ENCODE measurements around the gene MIX23.
A peak's percentile ranks its signal among the peaks of the same experiment; 100 is the strongest.

MIX23 gene

DNA sequence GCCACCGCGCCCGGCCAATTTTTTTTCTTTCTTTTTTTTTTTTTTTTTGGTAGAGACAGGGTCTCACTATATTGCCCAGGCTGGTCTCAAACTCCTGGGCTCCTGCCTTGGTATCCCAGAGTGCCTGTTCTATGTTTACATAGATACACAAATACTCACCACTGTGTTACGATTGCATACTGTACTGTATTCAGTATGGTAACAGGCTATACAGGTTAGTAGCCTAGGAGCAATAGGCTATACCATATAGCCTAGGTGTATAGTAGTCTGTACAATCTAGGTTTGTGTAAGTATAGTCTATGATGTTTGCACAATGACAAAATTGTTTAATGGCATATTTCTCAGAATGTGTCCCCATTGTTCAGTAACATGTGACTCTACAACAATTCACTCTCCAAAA is 31.4 kb downstream of the MIX23 start:
- TF ChIP-seq, protein P1, sequence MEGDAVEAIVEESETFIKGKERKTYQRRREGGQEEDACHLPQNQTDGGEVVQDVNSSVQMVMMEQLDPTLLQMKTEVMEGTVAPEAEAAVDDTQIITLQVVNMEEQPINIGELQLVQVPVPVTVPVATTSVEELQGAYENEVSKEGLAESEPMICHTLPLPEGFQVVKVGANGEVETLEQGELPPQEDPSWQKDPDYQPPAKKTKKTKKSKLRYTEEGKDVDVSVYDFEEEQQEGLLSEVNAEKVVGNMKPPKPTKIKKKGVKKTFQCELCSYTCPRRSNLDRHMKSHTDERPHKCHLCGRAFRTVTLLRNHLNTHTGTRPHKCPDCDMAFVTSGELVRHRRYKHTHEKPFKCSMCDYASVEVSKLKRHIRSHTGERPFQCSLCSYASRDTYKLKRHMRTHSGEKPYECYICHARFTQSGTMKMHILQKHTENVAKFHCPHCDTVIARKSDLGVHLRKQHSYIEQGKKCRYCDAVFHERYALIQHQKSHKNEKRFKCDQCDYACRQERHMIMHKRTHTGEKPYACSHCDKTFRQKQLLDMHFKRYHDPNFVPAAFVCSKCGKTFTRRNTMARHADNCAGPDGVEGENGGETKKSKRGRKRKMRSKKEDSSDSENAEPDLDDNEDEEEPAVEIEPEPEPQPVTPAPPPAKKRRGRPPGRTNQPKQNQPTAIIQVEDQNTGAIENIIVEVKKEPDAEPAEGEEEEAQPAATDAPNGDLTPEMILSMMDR (IDR thresholded peaks at IDR 0.05; ENCODE audit: low read depth, low read length), result no peak
- no peak for DNase-seq (ENCODE audit: extremely low read depth, low read depth)

DNA sequence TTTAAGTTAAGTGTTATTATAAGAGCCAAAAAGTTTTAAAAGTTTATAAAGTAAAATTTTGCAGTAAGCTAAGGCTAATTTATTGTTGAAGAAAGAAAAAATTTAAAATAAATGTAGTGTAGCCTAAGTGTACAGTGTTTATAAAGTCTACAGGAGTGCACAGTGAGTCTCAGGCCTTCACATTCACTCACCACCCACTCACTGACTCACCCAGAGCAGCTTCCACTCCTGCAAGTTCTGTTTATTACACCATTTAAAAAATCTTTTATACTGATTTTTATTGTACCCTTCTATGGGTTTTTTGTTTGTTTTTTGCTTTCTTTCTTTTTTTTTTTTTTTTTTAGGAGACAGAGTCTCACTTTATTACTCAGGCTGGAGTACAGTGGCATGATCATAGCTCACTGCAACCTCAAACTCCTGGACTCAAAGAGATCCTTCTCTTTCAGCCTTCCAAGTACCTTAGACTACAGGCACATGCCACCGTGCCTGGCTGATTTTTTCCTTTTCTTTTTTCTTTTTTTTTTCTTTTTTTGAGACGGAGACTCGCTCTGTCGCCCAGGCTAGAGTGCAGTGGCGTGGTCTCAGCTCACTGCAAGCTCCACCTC is 32.1 kb downstream of the MIX23 start:
- TF ChIP-seq, protein P1 (IDR thresholded peaks at IDR 0.05; ENCODE audit: low read depth, low read length), result no peak
- DNase-seq (ENCODE audit: extremely low read depth, low read depth), result peak; percentile 4

DNA sequence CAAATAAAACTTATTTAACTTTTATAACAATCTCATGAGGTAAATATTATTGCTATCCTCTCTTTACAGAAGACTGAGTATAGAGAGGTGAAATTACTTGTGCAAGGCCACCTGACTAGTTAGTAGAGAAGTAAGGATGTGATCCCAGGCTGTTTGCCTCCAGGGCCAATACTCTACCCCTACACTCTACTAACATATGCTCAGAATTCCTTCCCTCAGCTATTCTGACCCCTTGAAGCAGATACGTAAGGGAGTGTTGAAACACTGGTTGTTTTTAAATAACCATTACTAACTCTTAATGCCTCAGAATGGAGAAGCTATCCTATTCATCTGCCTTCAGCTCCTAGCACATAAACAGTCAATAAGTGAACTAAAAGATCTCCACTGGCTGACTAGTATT is 33.9 kb downstream of the MIX23 start:
- no peak for DNase-seq (ENCODE audit: extremely low read depth, low read depth)
- TF ChIP-seq, protein P1 (IDR thresholded peaks at IDR 0.05; ENCODE audit: low read depth, low read length), result no peak

DNA sequence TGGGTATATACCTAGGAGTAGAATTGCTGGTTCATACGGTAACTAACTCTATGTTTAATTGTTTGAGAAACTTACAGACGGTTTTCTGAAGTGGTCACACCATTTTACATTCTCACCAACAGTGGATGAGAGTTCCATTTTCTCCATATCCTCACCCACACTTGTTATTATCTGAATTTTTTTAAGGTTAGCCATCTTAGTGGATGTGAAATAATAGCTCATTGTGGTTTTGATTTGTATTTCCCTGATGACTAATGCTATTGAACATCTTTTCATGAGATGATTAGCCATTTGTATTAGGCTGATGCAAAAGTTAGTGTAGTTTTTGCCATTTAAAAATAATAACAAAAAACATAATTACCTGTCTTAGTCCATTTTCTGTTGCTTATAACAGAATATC is 39.4 kb downstream of the MIX23 start:
- DNase-seq (ENCODE audit: extremely low read depth, low read depth), result no peak
- TF ChIP-seq, protein P1 (IDR thresholded peaks at IDR 0.05; ENCODE audit: low read depth, low read length), result no peak

DNA sequence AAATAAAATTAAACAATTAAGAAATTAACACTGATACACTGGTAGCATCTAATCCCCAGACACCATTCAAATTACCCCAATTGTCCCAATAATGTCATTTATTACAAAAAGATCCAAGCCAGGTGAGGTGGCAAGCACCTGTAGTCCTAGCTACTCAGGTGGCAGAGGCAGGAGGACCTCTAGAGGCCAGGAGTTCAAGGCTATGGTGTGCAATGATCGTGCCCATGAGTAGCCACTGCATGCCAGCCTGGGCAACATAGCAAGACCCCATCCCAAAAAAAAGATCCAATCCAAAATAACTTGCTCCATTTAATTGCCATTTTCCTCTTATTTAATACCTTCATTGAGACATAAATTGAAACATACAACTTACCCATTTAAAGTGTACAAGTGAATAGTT is 40.2 kb downstream of the MIX23 start:
- DNase-seq (ENCODE audit: extremely low read depth, low read depth), result no peak
- TF ChIP-seq, protein P1 (IDR thresholded peaks at IDR 0.05; ENCODE audit: low read depth, low read length), result no peak

DNA sequence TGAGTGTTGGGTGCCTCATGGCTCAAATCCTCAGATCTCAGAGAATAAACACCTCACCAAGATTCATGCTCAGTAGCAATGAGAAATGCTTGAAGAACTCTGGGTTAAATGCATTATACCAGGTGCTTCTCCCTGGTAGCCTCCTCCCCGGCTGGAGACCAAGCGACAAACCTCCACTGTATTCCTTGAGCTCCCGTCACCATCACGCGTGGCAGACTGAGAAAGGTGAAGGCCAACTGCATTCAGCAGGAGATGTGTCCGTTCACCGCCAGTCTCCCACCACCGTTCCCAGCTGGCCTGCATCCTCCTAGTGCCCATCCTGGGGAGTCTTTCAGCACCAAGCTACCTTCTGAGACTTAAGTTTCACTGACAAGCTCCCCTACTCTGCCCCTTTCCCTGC is 50.5 kb downstream of the MIX23 start:
- no peak for DNase-seq (ENCODE audit: extremely low read depth, low read depth)
- TF ChIP-seq, protein P1 (IDR thresholded peaks at IDR 0.05; ENCODE audit: low read depth, low read length), result no peak

DNA sequence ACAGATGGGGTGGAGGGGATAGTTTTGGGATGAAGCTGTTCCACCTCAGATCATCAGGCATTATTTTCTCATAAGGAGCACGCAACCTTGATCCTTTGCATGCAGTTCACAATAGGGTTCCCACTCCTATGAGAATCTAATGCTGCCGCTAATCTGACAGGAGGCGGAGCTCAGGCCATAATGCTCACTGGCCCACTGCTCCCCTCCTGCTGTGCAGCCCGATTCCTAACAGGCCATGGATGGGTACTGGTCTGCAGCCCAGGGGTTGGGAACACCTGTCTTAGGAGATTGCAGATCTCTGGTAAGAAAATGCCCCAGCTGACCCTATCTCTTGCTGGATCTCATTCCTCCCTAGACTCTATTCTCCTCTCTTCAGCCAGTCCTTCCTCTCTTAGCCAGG is 51.1 kb downstream of the MIX23 start:
- DNase-seq (ENCODE audit: extremely low read depth, low read depth), result no peak
- TF ChIP-seq, protein P1 (IDR thresholded peaks at IDR 0.05; ENCODE audit: low read depth, low read length), result no peak

All from AG09319 (cell line).